HEK293 (cell line): Measurements from ENCODE around the gene RRAS.
A peak's percentile ranks its signal among the peaks of the same experiment; 100 is the strongest.

ENCODE experiments used
- GFI1B ChIP-seq: fragments of 450-650 bp; formaldehyde crosslinking; IDR thresholded peaks from 2 replicates; pipeline ENCODE4 v1.5.1; 2016; ENCODE audit warnings: missing biosample characterization, missing genetic modification characterization
- KLF16 ChIP-seq: fragments of 450-650 bp; formaldehyde crosslinking; IDR thresholded peaks from 2 replicates; pipeline ENCODE4 v1.5.1; 2017; ENCODE audit warnings: missing biosample characterization, missing genetic modification characterization
- KLF7 ChIP-seq: fragments of 450-650 bp; formaldehyde crosslinking; IDR thresholded peaks from 2 replicates; pipeline ENCODE4 v1.5.1; 2016; ENCODE audit warnings: missing biosample characterization, missing genetic modification characterization, borderline replicate concordance
- PRDM4 ChIP-seq: fragments of 450-650 bp; formaldehyde crosslinking; IDR thresholded peaks from 2 replicates; pipeline ENCODE4 v1.5.1; 2017; ENCODE audit warnings: missing biosample characterization, missing genetic modification characterization
- REPIN1 ChIP-seq: fragments of 450-650 bp; formaldehyde crosslinking; IDR thresholded peaks from 2 replicates; pipeline ENCODE4 v1.5.1; 2017; ENCODE audit warnings: missing biosample characterization, missing genetic modification characterization, low read depth
- SETDB1 ChIP-seq: IDR thresholded peaks from one replicate; pipeline ENCODE4 v1.6.1; 2017; ENCODE audit warnings: mild to moderate bottlenecking, low read length, moderate library complexity, mixed read lengths; ENCODE audit not compliant: insufficient read length
- SP2 ChIP-seq: fragments of 450-650 bp; formaldehyde crosslinking; IDR thresholded peaks from 2 replicates; pipeline ENCODE4 v1.5.1; 2016; ENCODE audit warnings: missing biosample characterization, missing genetic modification characterization
- YY2 ChIP-seq: fragments of 450-650 bp; formaldehyde crosslinking; IDR thresholded peaks from 2 replicates; pipeline ENCODE4 v1.5.1; 2016; ENCODE audit warnings: missing biosample characterization, missing genetic modification characterization
- ZBTB6 ChIP-seq: fragments of 450-650 bp; formaldehyde crosslinking; IDR thresholded peaks from 2 replicates; pipeline ENCODE4 v1.5.1; 2017; ENCODE audit warnings: missing biosample characterization, missing genetic modification characterization
- ZNF155 ChIP-seq: fragments of 450-650 bp; formaldehyde crosslinking; IDR thresholded peaks from 2 replicates; pipeline ENCODE4 v1.5.1; 2016; ENCODE audit warnings: missing biosample characterization, missing genetic modification characterization
- ZNF16 ChIP-seq: fragments of 450-650 bp; formaldehyde crosslinking; IDR thresholded peaks from 2 replicates; pipeline ENCODE4 v1.5.1; 2016; ENCODE audit warnings: low read depth, missing biosample characterization, missing genetic modification characterization
- ZNF174 ChIP-seq: fragments of 450-650 bp; formaldehyde crosslinking; IDR thresholded peaks from 2 replicates; pipeline ENCODE4 v1.5.0; 2017; ENCODE audit warnings: missing biosample characterization, mild to moderate bottlenecking, missing genetic modification characterization
- ZNF302 ChIP-seq: fragments of 450-650 bp; formaldehyde crosslinking; IDR thresholded peaks from 2 replicates; pipeline ENCODE4 v1.5.1; 2016; ENCODE audit warnings: missing biosample characterization, missing genetic modification characterization, low read depth
- ZNF324 ChIP-seq: fragments of 450-650 bp; formaldehyde crosslinking; IDR thresholded peaks from 2 replicates; pipeline ENCODE4 v1.5.1; 2016; ENCODE audit warnings: missing biosample characterization, missing genetic modification characterization
- ZNF350 ChIP-seq: fragments of 450-650 bp; formaldehyde crosslinking; IDR thresholded peaks from 2 replicates; pipeline ENCODE4 v1.5.0; 2017; ENCODE audit warnings: missing biosample characterization, mild to moderate bottlenecking, missing genetic modification characterization
- ZNF362 ChIP-seq: fragments of 450-650 bp; formaldehyde crosslinking; IDR thresholded peaks from 2 replicates; pipeline ENCODE4 v1.5.1; 2016; ENCODE audit warnings: missing biosample characterization, missing genetic modification characterization
- ZNF366 ChIP-seq: fragments of 450-650 bp; formaldehyde crosslinking; conservative IDR thresholded peaks from 2 replicates; pipeline ENCODE4 v1.5.1; 2016; ENCODE audit warnings: missing biosample characterization, missing genetic modification characterization
- ZNF37A ChIP-seq: fragments of 450-650 bp; IDR thresholded peaks from 2 replicates; pipeline ENCODE4 v1.5.1; 2018; ENCODE audit warnings: missing biosample characterization, missing genetic modification characterization
- ZNF391 ChIP-seq: fragments of 450-650 bp; formaldehyde crosslinking; IDR thresholded peaks from 2 replicates; pipeline ENCODE4 v1.5.1; 2016; ENCODE audit warnings: low read depth, missing biosample characterization, missing genetic modification characterization, borderline replicate concordance
- ZNF398 ChIP-seq: fragments of 450-650 bp; formaldehyde crosslinking; IDR thresholded peaks from 2 replicates; pipeline ENCODE4 v1.5.1; 2017; ENCODE audit warnings: missing biosample characterization, missing genetic modification characterization
- ZNF426 ChIP-seq: fragments of 450-650 bp; formaldehyde crosslinking; IDR thresholded peaks from 2 replicates; pipeline ENCODE4 v1.5.1; 2017; ENCODE audit warnings: missing biosample characterization, missing genetic modification characterization, mild to moderate bottlenecking, inconsistent platforms, moderate library complexity
- ZNF501 ChIP-seq: fragments of 450-650 bp; formaldehyde crosslinking; IDR thresholded peaks from 2 replicates; pipeline ENCODE4 v1.5.1; 2016; ENCODE audit warnings: missing biosample characterization, missing genetic modification characterization
- ZNF513 ChIP-seq: fragments of 450-650 bp; IDR thresholded peaks from 2 replicates; pipeline ENCODE4 v1.5.1; 2018; ENCODE audit warnings: missing biosample characterization, missing genetic modification characterization
- ZNF561 ChIP-seq: fragments of 450-650 bp; IDR thresholded peaks from 2 replicates; pipeline ENCODE4 v1.5.1; 2018; ENCODE audit warnings: missing biosample characterization, missing genetic modification characterization, borderline replicate concordance
- ZNF600 ChIP-seq: fragments of 450-650 bp; formaldehyde crosslinking; IDR thresholded peaks from 2 replicates; pipeline ENCODE4 v1.5.1; 2016; ENCODE audit warnings: missing biosample characterization, missing genetic modification characterization
- ZNF610 ChIP-seq: fragments of 450-650 bp; formaldehyde crosslinking; IDR thresholded peaks from 2 replicates; pipeline ENCODE4 v1.5.1; 2016; ENCODE audit warnings: missing biosample characterization, missing genetic modification characterization, borderline replicate concordance
- ZNF677 ChIP-seq: fragments of 450-650 bp; IDR thresholded peaks from 2 replicates; pipeline ENCODE4 v1.5.0; 2018; ENCODE audit warnings: missing biosample characterization, mild to moderate bottlenecking, missing genetic modification characterization, moderate library complexity
- ZNF707 ChIP-seq: fragments of 450-650 bp; formaldehyde crosslinking; IDR thresholded peaks from 2 replicates; pipeline ENCODE4 v1.5.1; 2016; ENCODE audit warnings: missing biosample characterization, missing genetic modification characterization
- ZNF76 ChIP-seq: fragments of 450-650 bp; formaldehyde crosslinking; IDR thresholded peaks from 2 replicates; pipeline ENCODE4; 2016; ENCODE audit warnings: low read depth, missing biosample characterization, missing genetic modification characterization, borderline replicate concordance
- ZSCAN5A ChIP-seq: fragments of 450-650 bp; formaldehyde crosslinking; IDR thresholded peaks from 2 replicates; pipeline ENCODE4 v1.5.1; 2016; ENCODE audit warnings: missing biosample characterization, missing genetic modification characterization
- ZXDB ChIP-seq: fragments of 450-650 bp; formaldehyde crosslinking; IDR thresholded peaks from 2 replicates; pipeline ENCODE4 v1.5.1; 2016; ENCODE audit warnings: missing biosample characterization, missing genetic modification characterization

Gene RRAS

GRCh38 chr19:49593233-49594113 is 46.5 kb downstream of the RRAS start (continued):
- no peak for TF ChIP-seq ZSCAN5A (tag by site-specific recombination)
- no peak for TF ChIP-seq ZNF426 (tag by site-specific recombination)
- no peak; the same call in 1 of the 2 replicates for TF ChIP-seq ZNF610 (tag by site-specific recombination)
- TF ChIP-seq ZNF362 (tag by site-specific recombination) = no peak
- no peak for TF ChIP-seq ZNF37A
- TF ChIP-seq KLF7 (tag by site-specific recombination) = no peak
- TF ChIP-seq PRDM4 (tag by site-specific recombination) = no peak
- peak; percentile 96 for TF ChIP-seq SP2 (tag by site-specific recombination)
- TF ChIP-seq ZNF366 (tag by site-specific recombination) = peak; percentile 72
- TF ChIP-seq ZNF391 (tag by site-specific recombination) = no peak
- no peak; the same call in 1 of the 2 replicates for TF ChIP-seq KLF16
- peak; percentile 44; the same call in 1 of the 2 replicates for TF ChIP-seq ZNF398 (tag by site-specific recombination)
- no peak for TF ChIP-seq ZNF174 (tag by site-specific recombination)
- TF ChIP-seq SETDB1 = no peak
- TF ChIP-seq GFI1B (tag by site-specific recombination) = no peak
- no peak for TF ChIP-seq ZNF16
- TF ChIP-seq ZNF707 (tag by site-specific recombination) = no peak
- TF ChIP-seq ZNF350 (tag by site-specific recombination) = no peak
- no peak for TF ChIP-seq ZNF302
- TF ChIP-seq ZXDB (tag by site-specific recombination) = no peak; the same call in 1 of the 2 replicates
- TF ChIP-seq ZNF155 (tag by site-specific recombination) = no peak
- no peak for TF ChIP-seq ZNF324 (tag by site-specific recombination)
- no peak for TF ChIP-seq ZNF513 (tag by site-specific recombination)
- TF ChIP-seq ZNF76 (tag by site-specific recombination) = peak; percentile 37; the same call in 1 of the 2 replicates
- TF ChIP-seq ZNF561 (tag by site-specific recombination) = no peak
- no peak for TF ChIP-seq ZBTB6 (tag by site-specific recombination)
- no peak for TF ChIP-seq YY2 (tag by site-specific recombination)
- no peak for TF ChIP-seq ZNF501 (tag by site-specific recombination)
- no peak for TF ChIP-seq ZNF600 (tag by site-specific recombination)
- no peak for TF ChIP-seq REPIN1
- TF ChIP-seq ZNF677 (tag by site-specific recombination) = no peak
